ENCODE data around the gene FAHD1.
A peak's percentile ranks its signal among the peaks of the same experiment; 100 is the strongest.
"Not testable (repeated sequence)": the region's sequence is repeated elsewhere in the genome, so short reads cannot be mapped to it uniquely, and the experiment has no call there.

Gene FAHD1

GRCh38 chr16:1850981-1851380 is 24.0 kb downstream of the FAHD1 start:
- no peak for DNase-seq (ENCODE audit: low spot score)

DNA sequence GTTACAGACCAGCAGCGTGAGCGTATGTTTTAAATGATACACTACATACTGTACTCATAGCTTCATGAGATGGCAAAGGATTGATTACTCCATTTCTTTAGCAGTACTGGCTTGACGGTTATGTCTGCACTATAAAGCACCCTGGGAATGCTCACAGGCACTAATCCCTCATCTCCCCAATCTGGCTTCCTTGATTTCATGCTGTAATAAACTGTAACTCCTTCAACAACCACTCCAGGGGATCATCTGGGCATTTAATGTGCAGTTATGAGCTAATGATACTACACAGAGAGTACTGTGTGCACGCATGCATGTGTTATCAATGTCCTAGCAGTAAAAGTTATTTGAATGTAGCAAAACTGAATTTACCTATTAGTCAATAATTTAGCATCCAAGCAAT is 24.8 kb downstream of the FAHD1 start:
- no peak for DNase-seq (ENCODE audit: low spot score)

DNA sequence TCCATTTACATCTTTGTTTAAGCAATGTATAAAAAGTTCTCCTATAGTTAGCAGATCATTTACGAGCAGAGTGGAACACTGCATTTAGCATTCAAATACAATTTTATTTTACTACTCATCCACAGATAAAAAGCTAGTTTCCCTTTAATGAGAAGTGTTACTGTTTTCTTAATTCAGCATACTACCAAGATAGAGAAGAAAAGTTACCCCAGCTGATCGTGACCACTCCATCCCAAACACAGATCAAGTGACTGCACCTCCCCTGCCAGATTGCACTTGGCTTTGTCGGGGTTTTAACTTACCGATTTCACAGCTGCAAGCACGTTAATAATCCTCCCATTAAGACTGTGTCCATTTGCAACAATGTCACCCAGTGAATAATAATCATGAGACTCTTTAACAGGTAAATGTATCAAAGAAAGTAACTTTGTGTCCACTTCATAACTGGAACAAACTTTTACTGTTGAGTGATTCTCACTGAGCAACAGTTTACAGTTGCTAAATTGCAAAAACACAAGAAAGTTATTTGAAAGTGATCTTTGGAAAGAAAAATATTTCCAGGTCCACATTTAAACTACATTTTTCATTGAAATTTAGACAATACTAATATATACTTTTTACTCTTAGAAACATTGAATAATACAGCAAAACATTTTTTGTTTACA is 30.6 kb downstream of the FAHD1 start:
- DNase-seq (ENCODE audit: low spot score): no peak

GRCh38 chr16:1858189-1858865 is 31.3 kb downstream of the FAHD1 start:
- no peak for DNase-seq (ENCODE audit: low spot score)

GRCh38 chr16:1859650-1860049 is 32.6 kb downstream of the FAHD1 start:
- DNase-seq (ENCODE audit: low spot score): no peak

- DNase-seq (ENCODE audit: low spot score): no peak
Observed at GRCh38 chr16:1861730-1862129, 34.7 kb downstream of the FAHD1 start.

- no peak for DNase-seq (ENCODE audit: low spot score)
Observed at GRCh38 chr16:1862394-1862793, 35.4 kb downstream of the FAHD1 start.

- peak; percentile 50 for DNase-seq (ENCODE audit: low spot score)
Observed at GRCh38 chr16:1863681-1864460, 36.9 kb downstream of the FAHD1 start.

DNA sequence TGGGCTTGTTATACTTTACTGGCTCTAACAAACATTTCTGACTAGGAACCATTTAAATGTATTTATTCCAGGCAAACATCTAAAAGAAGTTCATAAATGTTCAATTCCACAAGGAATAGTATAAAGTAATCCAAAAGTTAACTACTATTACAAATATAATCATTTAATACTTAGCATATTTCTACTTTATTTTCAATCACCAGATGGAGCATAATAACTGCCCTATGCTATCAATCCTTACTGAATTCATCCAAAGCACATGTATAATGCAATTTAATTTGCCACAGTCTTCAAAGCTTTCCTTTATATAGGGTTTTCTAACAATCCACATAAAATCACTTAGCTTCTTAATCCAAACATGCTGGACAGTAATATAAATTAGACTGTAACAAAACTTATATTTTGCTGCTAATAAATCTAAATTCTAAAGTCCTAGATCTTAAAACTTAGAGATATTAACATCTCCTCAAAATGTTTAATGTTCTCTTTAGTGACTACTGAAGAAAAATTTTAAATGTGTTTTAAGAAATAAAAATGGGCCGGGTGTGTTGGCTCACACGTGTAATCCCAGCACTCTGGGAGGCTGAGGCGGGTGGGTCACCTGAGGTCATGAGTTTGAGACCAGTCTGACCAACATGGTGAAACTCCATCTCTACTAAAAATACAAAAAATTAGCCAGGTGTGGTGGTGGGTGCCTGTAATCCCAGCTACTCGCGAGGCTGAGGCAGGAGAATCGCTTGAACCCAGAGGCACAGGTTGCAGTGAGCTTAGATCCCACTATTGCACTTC is 39.1 kb downstream of the FAHD1 start:
- DNase-seq (ENCODE audit: low spot score): no peak

- peak; percentile 93 for DNase-seq (ENCODE audit: low spot score)
Observed at GRCh38 chr16:1870365-1871082, 43.5 kb downstream of the FAHD1 start.

DNA sequence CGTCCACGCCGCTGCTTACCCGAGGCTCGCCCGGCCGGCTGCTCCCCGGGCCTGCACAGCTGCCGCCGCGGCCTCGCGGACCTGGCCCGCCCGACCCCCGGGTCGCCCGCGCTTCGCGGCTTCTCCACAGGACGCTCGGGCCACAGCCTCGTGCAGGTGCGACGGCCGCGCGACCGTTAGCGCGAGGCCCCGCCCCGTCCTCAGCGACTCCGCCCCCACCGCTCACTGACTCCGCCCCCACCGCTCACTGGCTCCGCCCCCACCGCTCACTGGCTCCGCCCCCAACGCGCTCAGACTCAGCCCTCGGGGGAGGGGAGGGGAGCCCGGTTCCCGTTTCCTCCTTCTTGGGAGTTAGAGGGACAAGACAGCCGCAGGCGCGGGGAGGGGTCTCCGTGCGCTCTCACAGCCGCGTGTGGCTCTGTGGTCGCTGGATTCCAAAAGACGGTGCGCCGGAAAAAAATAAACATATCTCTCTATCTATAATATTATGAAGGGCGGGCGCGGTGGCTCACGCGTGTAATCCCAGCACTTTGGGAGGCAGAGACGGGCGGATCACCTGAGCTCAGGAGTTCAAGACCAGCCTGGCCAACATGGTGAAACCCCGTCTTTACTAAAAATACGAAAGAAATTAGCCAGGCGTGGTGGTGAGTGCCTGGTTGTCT is 45.1 kb downstream of the FAHD1 start, which contains the start of gene MEIOB:
Gene MEIOB, minus strand, starts transcription at position 191 of the 662 bp plus-strand sequence. CDS start 3,989 bp downstream, outside the sequence.
- DNase-seq (ENCODE audit: low spot score): peak; percentile 20

GRCh38 chr16:1874854-1875253 is 47.8 kb downstream of the FAHD1 start:
- DNase-seq (ENCODE audit: low spot score): no peak

DNA sequence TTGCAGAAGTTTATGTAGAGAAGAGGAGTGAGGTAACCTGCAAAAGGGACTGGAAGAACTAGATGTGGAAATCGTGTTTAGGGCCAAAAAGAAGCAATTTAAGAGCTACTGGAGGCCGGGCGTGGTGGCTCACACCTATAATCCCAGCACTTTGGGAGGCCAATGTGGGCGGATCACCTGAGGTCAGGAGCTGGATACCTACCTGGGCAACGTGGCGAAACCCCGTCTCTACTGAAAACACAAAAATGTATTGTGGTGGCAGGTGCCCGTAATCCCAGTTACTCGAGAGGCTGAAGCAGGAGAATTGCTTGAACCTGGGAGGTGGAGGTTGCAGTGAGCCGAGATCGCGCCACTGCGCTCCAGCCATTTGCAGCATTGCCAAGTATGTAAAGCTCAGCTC is 49.1 kb downstream of the FAHD1 start:
- not testable (repeated sequence) for DNase-seq (ENCODE audit: low spot score)

- DNase-seq (ENCODE audit: low spot score): no peak
Observed at GRCh38 chr16:1876468-1876867, 49.5 kb downstream of the FAHD1 start.

GRCh38 chr16:1877089-1877488 is 50.1 kb downstream of the FAHD1 start:
- no peak for DNase-seq (ENCODE audit: low spot score)

- no peak for DNase-seq (ENCODE audit: low spot score)
Observed at GRCh38 chr16:1877804-1878203, 50.8 kb downstream of the FAHD1 start.

DNA sequence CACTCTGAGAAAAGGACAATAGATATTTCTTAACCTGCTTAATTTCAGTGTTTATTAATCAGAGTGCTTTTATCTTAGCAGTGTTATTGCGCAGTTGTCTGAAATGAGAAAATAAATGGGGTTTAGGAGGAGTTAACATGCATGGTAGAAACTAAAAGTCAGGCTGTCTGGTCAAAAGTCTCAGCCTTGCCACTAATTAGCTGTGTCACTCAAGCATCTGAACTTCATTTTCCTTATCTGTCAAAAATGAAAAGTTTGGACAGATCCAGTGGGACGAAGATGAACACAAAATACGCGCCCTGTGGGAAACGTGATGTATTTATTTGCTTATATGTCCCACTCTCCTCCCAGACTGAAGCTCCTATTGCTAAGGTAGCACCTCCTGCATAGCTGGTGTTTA is 51.2 kb downstream of the FAHD1 start:
- no peak for DNase-seq (ENCODE audit: low spot score)
